Loucy (cell line): ENCODE measurements around the gene E2F7.

Experiments
- H2AFZ ChIP-seq: fragments of 200-600 bp; sonication (generic); 2 replicates; pipeline ENCODE4 v1.6.0; 2016; ENCODE audit warnings: antibody characterized with exemption, mild to moderate bottlenecking, low read length, moderate library complexity
- H3F3A ChIP-seq: fragments of 200-600 bp; 2 replicates; pipeline ENCODE4 v1.6.0; 2016; ENCODE audit warnings: antibody characterized with exemption, low read depth, mild to moderate bottlenecking
- H3K27me3 ChIP-seq: fragments of 200-600 bp; sonication (generic); 2 replicates; pipeline ENCODE4 v1.6.1; 2014; ENCODE audit warnings: low read length, mild to moderate bottlenecking; ENCODE audit not compliant: insufficient read depth, poor library complexity, severe bottlenecking
- H3K36me3 ChIP-seq: fragments of 200-600 bp; sonication (generic); 2 replicates; pipeline ENCODE4 v1.6.1; 2016; ENCODE audit warnings: low read length; ENCODE audit not compliant: insufficient read depth
- H3K4me1 ChIP-seq: fragments of 200-600 bp; sonication (generic); 2 replicates; pipeline ENCODE4 v1.5.1; 2014; ENCODE audit warnings: low read length, mild to moderate bottlenecking; ENCODE audit not compliant: insufficient read depth, poor library complexity, severe bottlenecking
- H3K4me2 ChIP-seq: fragments of 200-600 bp; sonication (generic); 2 replicates; pipeline ENCODE4 v1.6.0; 2014; ENCODE audit warnings: antibody characterized with exemption, low read length, low read depth, mild to moderate bottlenecking; ENCODE audit not compliant: poor library complexity, severe bottlenecking
- H3K4me3 ChIP-seq: fragments of 200-600 bp; sonication (generic); 2 replicates; pipeline ENCODE4 v1.5.1; 2014; ENCODE audit warnings: low read length, mild to moderate bottlenecking, mixed read lengths; ENCODE audit not compliant: poor library complexity, severe bottlenecking
- H3K79me2 ChIP-seq: fragments of 200-600 bp; sonication (generic); 2 replicates; pipeline ENCODE4 v1.6.1; 2014; ENCODE audit warnings: low read length; ENCODE audit not compliant: insufficient read depth
- H3K9ac ChIP-seq: fragments of 200-600 bp; sonication (generic); 2 replicates; pipeline ENCODE4 v1.6.0; 2014; ENCODE audit warnings: mild to moderate bottlenecking, low read depth, low read length, moderate library complexity; ENCODE audit not compliant: poor library complexity, severe bottlenecking
- H3K9me2 ChIP-seq: fragments of 200-600 bp; sonication (generic); replicated peaks from 2 replicates; pipeline ENCODE4 v1.6.1; 2016; ENCODE audit warnings: low read depth, low read length, mixed read lengths
- H3K9me3 ChIP-seq: fragments of 200-600 bp; sonication (generic); 2 replicates; pipeline ENCODE4 v1.6.1; 2014; ENCODE audit warnings: mild to moderate bottlenecking, antibody characterized with exemption, low read length, low read depth; ENCODE audit not compliant: insufficient read depth
- H4K20me1 ChIP-seq: fragments of 200-600 bp; sonication (generic); 2 replicates; pipeline ENCODE4 v1.6.0; 2014; ENCODE audit warnings: antibody characterized with exemption, low read length, mild to moderate bottlenecking; ENCODE audit not compliant: insufficient read depth, poor library complexity, severe bottlenecking
- EZH2phosphoT487 ChIP-seq: fragments of 200-600 bp; IDR thresholded peaks from 2 replicates; pipeline ENCODE4 v1.6.1; 2018; ENCODE audit warnings: antibody characterized with exemption, mild to moderate bottlenecking, moderate library complexity, borderline replicate concordance
- TF ChIP-seq, protein P1 (sequence below): fragments of 200-600 bp; sonication (generic); conservative IDR thresholded peaks from 2 replicates; pipeline ENCODE4 v1.5.1; 2014; ENCODE audit warnings: mild to moderate bottlenecking, antibody characterized with exemption, low read length

The E2F7 gene

GRCh38 chr12:77058740-77059139, 6.6 kb downstream of the E2F7 start:
- peak overlapping the region; percentile 33 for H3K9ac ChIP-seq
- H3K36me3 ChIP-seq, result peaks cover 10% of the 10 kb centered on the region; the same call in 1 of the 2 replicates
- H3F3A ChIP-seq, result peaks cover 3% of the 10 kb centered on the region; the same call in 1 of the 2 replicates
- H4K20me1 ChIP-seq, result no peaks in the 10 kb centered on the region
- no peaks in the 10 kb centered on the region for H3K27me3 ChIP-seq
- no peaks in the 10 kb centered on the region for H3K9me2 ChIP-seq
- peak overlapping the region; percentile 63 for H3K4me2 ChIP-seq
- TF ChIP-seq EZH2phosphoT487, result no peak
- TF ChIP-seq, protein P1, sequence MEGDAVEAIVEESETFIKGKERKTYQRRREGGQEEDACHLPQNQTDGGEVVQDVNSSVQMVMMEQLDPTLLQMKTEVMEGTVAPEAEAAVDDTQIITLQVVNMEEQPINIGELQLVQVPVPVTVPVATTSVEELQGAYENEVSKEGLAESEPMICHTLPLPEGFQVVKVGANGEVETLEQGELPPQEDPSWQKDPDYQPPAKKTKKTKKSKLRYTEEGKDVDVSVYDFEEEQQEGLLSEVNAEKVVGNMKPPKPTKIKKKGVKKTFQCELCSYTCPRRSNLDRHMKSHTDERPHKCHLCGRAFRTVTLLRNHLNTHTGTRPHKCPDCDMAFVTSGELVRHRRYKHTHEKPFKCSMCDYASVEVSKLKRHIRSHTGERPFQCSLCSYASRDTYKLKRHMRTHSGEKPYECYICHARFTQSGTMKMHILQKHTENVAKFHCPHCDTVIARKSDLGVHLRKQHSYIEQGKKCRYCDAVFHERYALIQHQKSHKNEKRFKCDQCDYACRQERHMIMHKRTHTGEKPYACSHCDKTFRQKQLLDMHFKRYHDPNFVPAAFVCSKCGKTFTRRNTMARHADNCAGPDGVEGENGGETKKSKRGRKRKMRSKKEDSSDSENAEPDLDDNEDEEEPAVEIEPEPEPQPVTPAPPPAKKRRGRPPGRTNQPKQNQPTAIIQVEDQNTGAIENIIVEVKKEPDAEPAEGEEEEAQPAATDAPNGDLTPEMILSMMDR, result no peak
- peaks cover 73% of the 10 kb centered on the region for H3K4me1 ChIP-seq
- H3K79me2 ChIP-seq, result peaks cover 79% of the 10 kb centered on the region
- no peak overlapping the region for H2AFZ ChIP-seq
- no peaks in the 10 kb centered on the region for H3K9me3 ChIP-seq
- peak overlapping the region; percentile 30 for H3K4me3 ChIP-seq

- H3K9me2 ChIP-seq, result no peaks in the 10 kb centered on the region
- peaks cover 3% of the 10 kb centered on the region; the same call in 1 of the 2 replicates for H3F3A ChIP-seq
- H3K9me3 ChIP-seq, result no peaks in the 10 kb centered on the region
- H3K79me2 ChIP-seq, result peaks cover 59% of the 10 kb centered on the region
- peaks cover 43% of the 10 kb centered on the region for H3K4me1 ChIP-seq
- no peaks in the 10 kb centered on the region for H3K27me3 ChIP-seq
- peaks cover 22% of the 10 kb centered on the region for H3K36me3 ChIP-seq
- no peaks in the 10 kb centered on the region for H4K20me1 ChIP-seq
- no peak for TF ChIP-seq EZH2phosphoT487
- TF ChIP-seq, protein P1, result no peak
- H3K4me2 ChIP-seq, result peak overlapping the region; percentile 24
- no peak overlapping the region for H3K4me3 ChIP-seq
- no peak overlapping the region for H3K9ac ChIP-seq
- no peak overlapping the region for H2AFZ ChIP-seq
Observed at GRCh38 chr12:77054851-77055250, 10.5 kb downstream of the E2F7 start.

DNA sequence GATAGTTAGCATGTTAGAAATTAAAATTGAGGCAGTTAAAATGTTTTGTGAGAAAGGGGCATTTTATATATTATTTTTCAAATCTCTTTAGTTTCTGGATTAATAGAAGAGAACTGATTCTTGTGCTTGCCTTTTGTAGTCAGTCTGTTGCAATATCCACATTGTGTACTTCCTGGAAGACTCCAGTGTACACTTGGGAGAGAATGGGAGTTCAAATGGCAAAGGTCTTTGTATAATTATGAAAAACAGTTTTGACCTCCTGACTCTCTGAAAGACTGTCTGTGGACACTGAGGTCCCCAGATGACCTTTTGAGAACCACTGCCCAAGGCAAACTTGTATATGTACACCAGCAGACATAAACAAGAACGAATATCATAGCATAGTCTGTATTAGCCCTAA, 12.1 kb downstream of the E2F7 start:
- Histone ChIP-seq H3K9ac (no peak overlapping the region), H3K4me3 (no peak overlapping the region), H3K9me3 (no peaks in the 10 kb centered on the region), H4K20me1 (no peaks in the 10 kb centered on the region), H3K27me3 (no peaks in the 10 kb centered on the region), H3K4me1 (peaks cover 29% of the 10 kb centered on the region), H3K9me2 (no peaks in the 10 kb centered on the region), H3F3A (no peaks in the 10 kb centered on the region), H3K4me2 (peak overlapping the region; percentile 35), H3K36me3 (peaks cover 35% of the 10 kb centered on the region), H2AFZ (no peak overlapping the region), H3K79me2 (peaks cover 48% of the 10 kb centered on the region)
- TF ChIP-seq EZH2phosphoT487, result no peak
- TF ChIP-seq, protein P1, result no peak
